Suprapubic skin (tissue), 4 donors: ENCODE results near the gene DMRTA1.

ENCODE experiments used
- EP300 ChIP-seq: sonication (generic); formaldehyde crosslinking; IDR thresholded peaks from one replicate; pipeline ENCODE4 v1.6.1; 2017; ENCODE audit warnings: antibody characterized with exemption
- POLR2A ChIP-seq, 2 donors: fragments of 450-650 bp; IDR thresholded peaks; one replicate each; pipeline ENCODE4 v1.6.1; 2017; ENCODE audit warnings: antibody characterized with exemption in 2 of 2, mild to moderate bottlenecking in 2 of 2, moderate library complexity in 2 of 2
- POLR2AphosphoS5 ChIP-seq, 3 donors: sonication (generic); formaldehyde crosslinking; IDR thresholded peaks; one replicate each; pipeline ENCODE4 v1.6.1; 2017; ENCODE audit warnings: antibody characterized with exemption in 3 of 3
- TF ChIP-seq, protein P1 (sequence below), 2 donors: fragments of 200-600 bp in 1 of 2; fragments of 450-650 bp in 1 of 2; sonication (generic) in 1 of 2; IDR thresholded peaks; one replicate each; pipeline ENCODE4 v1.5.1; 2016 to 2019; ENCODE audit warnings: antibody characterized with exemption in 2 of 2, mild to moderate bottlenecking in 1 of 2, moderate library complexity in 1 of 2

DNA sequence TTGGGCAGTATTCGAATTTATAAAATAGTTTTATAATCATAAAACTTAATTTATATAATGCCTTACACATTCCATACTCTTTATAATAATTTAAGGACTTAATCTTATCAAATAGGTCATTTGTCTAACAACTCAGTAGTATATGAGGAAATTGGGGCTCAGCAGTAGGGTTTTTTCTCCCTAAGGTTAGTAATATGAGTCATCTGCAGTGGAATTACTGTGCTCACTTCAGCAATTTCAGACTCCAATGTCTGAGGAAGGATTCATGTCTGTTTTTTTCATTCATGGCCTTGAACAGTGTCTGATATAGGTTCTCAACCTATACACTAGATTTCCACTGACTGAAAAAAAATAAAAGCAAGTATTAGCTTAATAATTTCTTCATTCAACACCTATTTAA lies 7.4 kb downstream of the DMRTA1 start:
- TF ChIP-seq EP300: no peak
- TF ChIP-seq POLR2AphosphoS5 (IDR thresholded peaks at IDR 0.05): no peak
- TF ChIP-seq, protein P1, sequence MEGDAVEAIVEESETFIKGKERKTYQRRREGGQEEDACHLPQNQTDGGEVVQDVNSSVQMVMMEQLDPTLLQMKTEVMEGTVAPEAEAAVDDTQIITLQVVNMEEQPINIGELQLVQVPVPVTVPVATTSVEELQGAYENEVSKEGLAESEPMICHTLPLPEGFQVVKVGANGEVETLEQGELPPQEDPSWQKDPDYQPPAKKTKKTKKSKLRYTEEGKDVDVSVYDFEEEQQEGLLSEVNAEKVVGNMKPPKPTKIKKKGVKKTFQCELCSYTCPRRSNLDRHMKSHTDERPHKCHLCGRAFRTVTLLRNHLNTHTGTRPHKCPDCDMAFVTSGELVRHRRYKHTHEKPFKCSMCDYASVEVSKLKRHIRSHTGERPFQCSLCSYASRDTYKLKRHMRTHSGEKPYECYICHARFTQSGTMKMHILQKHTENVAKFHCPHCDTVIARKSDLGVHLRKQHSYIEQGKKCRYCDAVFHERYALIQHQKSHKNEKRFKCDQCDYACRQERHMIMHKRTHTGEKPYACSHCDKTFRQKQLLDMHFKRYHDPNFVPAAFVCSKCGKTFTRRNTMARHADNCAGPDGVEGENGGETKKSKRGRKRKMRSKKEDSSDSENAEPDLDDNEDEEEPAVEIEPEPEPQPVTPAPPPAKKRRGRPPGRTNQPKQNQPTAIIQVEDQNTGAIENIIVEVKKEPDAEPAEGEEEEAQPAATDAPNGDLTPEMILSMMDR (IDR thresholded peaks at IDR 0.05): no peak
- no peak for TF ChIP-seq POLR2A (IDR thresholded peaks at IDR 0.05)
